GM12878 (cell line): Measurements from ENCODE around the gene DNAAF5. TPM values are rescaled to one million over a fixed set of nuclear protein-coding genes. Genes with fewer than 3 reads are reported as not detected.

ENCODE experiments used
- ATAC-seq: fragments of 200-7000 bp; cut with Tn5 transposase; 3 replicates; pipeline ENCODE4 v1.9.1; 2020; ENCODE audit warnings: mild to moderate bottlenecking, moderate library complexity
- BruUV-seq: library from RNA; stranded (reverse); fragments of 400-500 nt; replicated peaks from 2 replicates; lab custom pipeline; 2021; lab: Mats Ljungman, UMichigan
- CTCF ChIA-PET: fragments of 300-600 bp; sonication (Branson Sonifier 250); formaldehyde crosslinking; extraction: SDS; loops from one replicate; lab custom pipeline; 2021; ENCODE audit warnings: inconsistent platforms; lab: Yijun Ruan, JAX
- POLR2A ChIA-PET: fragments of 350-600 bp; formaldehyde crosslinking; extraction: SDS; loops from one replicate; lab custom pipeline; 2021; ENCODE audit warnings: inconsistent platforms; lab: Charles Lee
- RAD21 ChIA-PET: fragments of 300-600 bp; sonication (Branson Sonifier 250); formaldehyde crosslinking; loops from one replicate; lab custom pipeline; 2023; ENCODE audit warnings: antibody characterized with exemption; ENCODE audit not compliant: unreplicated experiment; lab: Charles Lee
- SMC1A ChIA-PET: fragments of 300-600 bp; sonication (Branson Sonifier 250); formaldehyde crosslinking; loops from one replicate; lab custom pipeline; 2023; ENCODE audit not compliant: unreplicated experiment, uncharacterized antibody; lab: Charles Lee
- DNase-seq: peaks from one replicate; pipeline ENCODE4 v3.0.0-alpha.2; 2011; ENCODE audit warnings: low read depth, low spot score
- FAIRE-seq: peaks from 3 replicates; lab custom pipeline; 2011; peaks lifted over from hg19 to GRCh38; lab: Jason Lieb, UNC
- H2AFZ ChIP-seq: 2 replicates; pipeline ENCODE4 v1.6.0; 2011; ENCODE audit warnings: low read depth, low read length, control low read depth; ENCODE audit not compliant: control insufficient read depth
- H3K27ac ChIP-seq: 2 replicates; pipeline ENCODE4 v1.5.1; 2011; ENCODE audit warnings: control low read depth; ENCODE audit not compliant: control insufficient read depth, insufficient read depth
- H3K27me3 ChIP-seq, 2 experiments: replicated peaks in 1 of 2; 2 replicates each; pipeline versions ENCODE4 v1.6.0 to v1.6.1; 2011; ENCODE audit warnings: low read length in 1 of 2; ENCODE audit not compliant: control insufficient read depth in 2 of 2, insufficient read depth in 2 of 2
- H3K36me3 ChIP-seq, 2 experiments: 2 replicates each; pipeline ENCODE4 v1.5.1; 2011; ENCODE audit warnings: low read length in 1 of 2; ENCODE audit not compliant: control insufficient read depth in 2 of 2, insufficient read depth in 2 of 2
- H3K4me1 ChIP-seq: 2 replicates; pipeline ENCODE4 v1.6.1; 2011; ENCODE audit warnings: mild to moderate bottlenecking, low read length, moderate library complexity, mixed read lengths; ENCODE audit not compliant: control insufficient read depth, insufficient read depth
- H3K4me2 ChIP-seq: 2 replicates; pipeline ENCODE4 v1.6.0; 2011; ENCODE audit warnings: control low read depth; ENCODE audit not compliant: control insufficient read depth, insufficient read depth
- H3K4me3 ChIP-seq: fragments of 200-600 bp; sonication (generic); 2 replicates; pipeline ENCODE4 v1.5.1; 2016
- H3K79me2 ChIP-seq: 2 replicates; pipeline ENCODE4 v1.6.0; 2011; ENCODE audit warnings: low read length; ENCODE audit not compliant: control insufficient read depth, insufficient read depth
- H3K9ac ChIP-seq: 2 replicates; pipeline ENCODE4 v1.8.0; 2011; ENCODE audit warnings: low read length, control low read depth, mixed read lengths; ENCODE audit not compliant: control insufficient read depth, insufficient read depth
- H3K9me3 ChIP-seq: replicated peaks from 3 replicates; pipeline ENCODE4 v1.5.1; 2011; ENCODE audit warnings: mild to moderate bottlenecking, low read length; ENCODE audit not compliant: control insufficient read depth, insufficient read depth
- H4K20me1 ChIP-seq: 2 replicates; pipeline ENCODE4 v1.6.0; 2011; ENCODE audit not compliant: control insufficient read depth, insufficient read depth
- EGR1 ChIP-seq, 2 experiments: IDR thresholded peaks; 1 replicate in 1 of 2; 2 replicates in 1 of 2; pipeline ENCODE4 v1.6.1; 2011 to 2012; ENCODE audit warnings: low read depth in 2 of 2, low read length in 2 of 2, borderline replicate concordance in 1 of 2, mild to moderate bottlenecking in 1 of 2, moderate library complexity in 1 of 2
- REST ChIP-seq: IDR thresholded peaks from 2 replicates; pipeline ENCODE4 v1.6.1; 2012; ENCODE audit warnings: mild to moderate bottlenecking, low read depth, low read length
- SRF ChIP-seq, 2 experiments: IDR thresholded peaks; 2 replicates each; pipeline ENCODE4 v1.6.1; 2011; ENCODE audit warnings: low read depth in 2 of 2, low read length in 2 of 2, mild to moderate bottlenecking in 1 of 2, moderate library complexity in 1 of 2
- ZBTB40 ChIP-seq: fragments of 450-650 bp; IDR thresholded peaks from 2 replicates; pipeline ENCODE4 v1.6.1; 2016; ENCODE audit warnings: mild to moderate bottlenecking, moderate library complexity, borderline replicate concordance
- ZNF592 ChIP-seq: fragments of 450-650 bp; IDR thresholded peaks from 2 replicates; pipeline ENCODE4 v1.6.1; 2017; ENCODE audit warnings: mild to moderate bottlenecking, moderate library complexity
- WGBS: methylation state at CpG from one replicate; pipeline ENCODE4 v1.1.6; 2016; ENCODE audit warnings: low lambda C conversion rate; ENCODE audit not compliant: insufficient replicate concordance, insufficient coverage; ENCODE audit errors: missing lambda C conversion rate; 5-methylcytosine and 5-hydroxymethylcytosine counted together
- in situ Hi-C: fragments of 300-500 bp; cut with MboI; formaldehyde crosslinking; loops from 9 replicates; pipeline ENCODE4 v1.14.3; 2018; ENCODE audit warnings: mixed read lengths
- intact Hi-C: fragments of 100-400 bp; cut with micrococcal nuclease; formaldehyde crosslinking; loops from one replicate; pipeline ENCODE4 v1.14.2; 2022; ENCODE audit not compliant: unreplicated experiment
- polyA plus RNA-seq, 11 experiments: library from polyadenylated mRNA; depleted of rRNA in 4 of 11; unstranded in 6 of 11; stranded (reverse) in 5 of 11; fragments of >200 nt; fragmentation: Nextera tagmentation in 4 of 11; fragmentation: Illumina TruSeq in 1 of 11; extraction: Ambion mirVana in 4 of 11; extraction: Trizol in 1 of 11; gene quantifications; 1 replicate in 1 of 11; 2 replicates in 10 of 11; pipeline versions ENCODE4 v1.2.1 to v1.2.3, GENCODE V29; 2011 to 2016; ENCODE audit warnings: inconsistent platforms in 2 of 11, missing spikeins in 2 of 11, low read depth in 1 of 11
- total RNA-seq, 4 experiments: library from RNA; depleted of rRNA in 3 of 4; stranded (reverse); fragments of >200 nt in 3 of 4; fragmentation: Illumina TruSeq in 1 of 4; extraction: Trizol in 1 of 4; gene quantifications; 2 replicates each; pipeline versions ENCODE4 v1.2.1 to v1.2.3, GENCODE V29; 2013 to 2021

The DNAAF5 gene
- total and polyA plus RNA-seq, 10 of the 15 experiments (the other 5 are each of a cell fraction or from before 2014, with no cell fraction given), result 1.8 to 38.3 (median 9.2) TPM

GRCh38 chr7:753190-753589 lies 26.7 kb downstream of the DNAAF5 start:
- POLR2A ChIA-PET, result no interaction called here
- H4K20me1 ChIP-seq, result no peaks in the 10 kb centered on the region; the same call in 1 of the 2 replicates
- no peak overlapping the region for H3K9ac ChIP-seq
- in situ Hi-C loops (no loop called here), intact Hi-C loops (no loop called here)
- no peaks in the 10 kb centered on the region for H3K4me1 ChIP-seq
- SMC1A ChIA-PET, result no interaction called here
- TF ChIP-seq ZNF592, result no peak
- no peak for TF ChIP-seq ZBTB40
- no peak for TF ChIP-seq SRF (IDR thresholded peaks at IDR 0.05; ENCODE audit: low read depth in 2 of 2, low read length in 2 of 2)
- TF ChIP-seq REST, result no peak
- TF ChIP-seq EGR1 (IDR thresholded peaks at IDR 0.05; ENCODE audit: borderline replicate concordance in 1 of 2, low read depth in 2 of 2, low read length in 2 of 2), result no peak
- no peaks in the 10 kb centered on the region for H3K27me3 ChIP-seq
- H3K79me2 ChIP-seq, result no peaks in the 10 kb centered on the region
- 95% methylated on average over 11 of the region's 17 CpGs for WGBS
- peaks cover 5 to 17% of the 10 kb centered on the region in 2 experiments; a peak in 3 of 4 replicates for H3K36me3 ChIP-seq
- no TSS peak for BruUV-seq
- CTCF ChIA-PET, result no interaction called here
- FAIRE-seq, result no peak
- H3K4me2 ChIP-seq, result no peak overlapping the region
- RAD21 ChIA-PET, result no interaction called here
- no peaks in the 10 kb centered on the region for H3K9me3 ChIP-seq
- ATAC-seq, result no peak
- H3K4me3 ChIP-seq, result no peak overlapping the region
- H2AFZ ChIP-seq, result no peak overlapping the region
- H3K27ac ChIP-seq, result no peak overlapping the region
- DNase-seq, result no peak
